Activated T-cell treated with anti-CD3 and anti-CD28 coated beads, Interleukin-2, amount 50 U/mL, for 1 hour (primary cell): Measurements from ENCODE around the gene BLTP3A.

ENCODE experiments used
- DNase-seq: peaks from one replicate; pipeline ENCODE4 v3.0.0-alpha.2; 2020

The BLTP3A gene

GRCh38 chr6:34832942-34833341 lies 41.1 kb downstream of the BLTP3A start:
- DNase-seq: no peak

GRCh38 chr6:34834789-34835518 lies 43.1 kb downstream of the BLTP3A start:
- DNase-seq: no peak

GRCh38 chr6:34836008-34836407 lies 44.1 kb downstream of the BLTP3A start:
- no peak for DNase-seq

- no peak for DNase-seq
Observed at GRCh38 chr6:34836451-34836850, 44.6 kb downstream of the BLTP3A start.

- no peak for DNase-seq
Observed at GRCh38 chr6:34837528-34837927, 45.6 kb downstream of the BLTP3A start.

GRCh38 chr6:34839666-34840352 lies 47.9 kb downstream of the BLTP3A start:
- no peak for DNase-seq
